ENCODE data around the gene PBLD. TPM values are rescaled to one million over a fixed set of nuclear protein-coding genes. Genes with fewer than 3 reads are reported as not detected.

Gene PBLD
- 5.0 TPM in 2 replicates for total RNA-seq
- long read RNA-seq, partial matches to known transcripts: 0 of 9 reads
- long read RNA-seq, other reads (novel, unspliced or antisense): 2 of 9 reads

DNA sequence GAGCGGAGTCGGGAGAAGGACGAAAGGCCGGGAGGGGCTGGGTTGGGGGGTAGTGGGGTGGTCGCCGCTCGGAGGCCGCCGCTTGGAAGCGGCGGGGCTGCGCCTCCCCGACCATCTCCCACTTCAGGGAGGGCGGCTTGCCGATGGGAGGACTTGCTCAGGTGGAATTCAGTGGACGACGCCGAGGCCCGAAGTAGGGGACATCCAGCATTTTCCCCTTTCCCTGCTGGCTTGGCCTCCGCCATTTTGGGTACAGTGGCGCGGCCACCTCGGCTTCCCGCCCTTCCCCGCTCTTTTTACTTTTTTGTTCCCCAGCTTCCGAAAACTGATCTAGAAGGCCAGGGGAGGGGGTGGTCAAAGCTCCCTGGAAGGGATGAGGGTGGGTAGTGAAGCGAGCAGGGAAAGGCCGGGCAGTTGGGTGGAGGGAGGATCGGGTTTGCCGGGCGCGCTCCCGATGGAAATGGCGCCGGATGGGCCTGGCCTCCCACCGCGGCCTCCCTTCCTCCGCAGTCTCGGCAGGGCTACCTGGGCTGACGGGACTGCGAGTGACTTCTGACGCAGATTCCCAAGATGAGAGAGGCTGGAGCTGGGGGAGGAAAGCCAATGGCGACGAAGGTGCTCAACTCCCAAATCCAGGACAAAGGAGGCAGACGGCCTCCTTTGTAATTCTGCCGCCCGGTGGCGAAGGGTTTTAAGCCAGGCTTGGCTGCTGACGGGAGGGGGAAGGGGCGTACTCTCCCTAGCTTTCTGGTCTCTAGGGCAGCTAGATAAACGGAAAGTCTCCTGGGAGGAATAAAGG is at the start of gene PBLD:
Gene PBLD (minus strand): TSS at position 670 of the 799 bp plus-strand sequence. CDS start 26,084 bp downstream, outside the sequence.
- peak; percentile 55 for TF ChIP-seq CTCF (conservative IDR thresholded peaks at IDR 0.05)
- Mint-ChIP-seq H3K36me3 (ENCODE audit: low read depth) (peaks cover 20% of the 10 kb centered on the region), H3K27me3 (ENCODE audit: low read depth) (peaks cover 8% of the 10 kb centered on the region), H3K9me3 (no peaks in the 10 kb centered on the region), H3K4me3 (peak within 1 kb of the TSS; percentile 100), H3K4me1 (peaks cover 58% of the 10 kb centered on the region), H3K27ac (ENCODE audit: unreplicated experiment) (peak within 1 kb of the TSS; percentile 100)
- peak; percentile 60 for DNase-seq (ENCODE audit: low read depth, low spot score)

- no peak overlapping the region for H3K4me3 Mint-ChIP-seq
- no peak for TF ChIP-seq CTCF (conservative IDR thresholded peaks at IDR 0.05)
- H3K9me3 Mint-ChIP-seq: peaks cover 3% of the 10 kb centered on the region
- H3K27ac Mint-ChIP-seq (ENCODE audit: unreplicated experiment): no peak overlapping the region
- H3K36me3 Mint-ChIP-seq (ENCODE audit: low read depth): peaks cover 41% of the 10 kb centered on the region
- DNase-seq (ENCODE audit: low read depth, low spot score): no peak
- no peaks in the 10 kb centered on the region for H3K27me3 Mint-ChIP-seq (ENCODE audit: low read depth)
- H3K4me1 Mint-ChIP-seq: no peaks in the 10 kb centered on the region
Measured at GRCh38 chr10:68371604-68372003, 38.9 kb upstream of the PBLD start.

- Mint-ChIP-seq H3K27me3 (ENCODE audit: low read depth) (no peaks in the 10 kb centered on the region), H3K9me3 (no peaks in the 10 kb centered on the region), H3K27ac (ENCODE audit: unreplicated experiment) (no peak overlapping the region), H3K4me1 (no peaks in the 10 kb centered on the region), H3K36me3 (ENCODE audit: low read depth) (peaks cover 25% of the 10 kb centered on the region), H3K4me3 (no peak overlapping the region)
- no peak for DNase-seq (ENCODE audit: low read depth, low spot score)
- no peak for TF ChIP-seq CTCF (conservative IDR thresholded peaks at IDR 0.05)
Measured at GRCh38 chr10:68367121-68367520, 34.4 kb upstream of the PBLD start.

DNA sequence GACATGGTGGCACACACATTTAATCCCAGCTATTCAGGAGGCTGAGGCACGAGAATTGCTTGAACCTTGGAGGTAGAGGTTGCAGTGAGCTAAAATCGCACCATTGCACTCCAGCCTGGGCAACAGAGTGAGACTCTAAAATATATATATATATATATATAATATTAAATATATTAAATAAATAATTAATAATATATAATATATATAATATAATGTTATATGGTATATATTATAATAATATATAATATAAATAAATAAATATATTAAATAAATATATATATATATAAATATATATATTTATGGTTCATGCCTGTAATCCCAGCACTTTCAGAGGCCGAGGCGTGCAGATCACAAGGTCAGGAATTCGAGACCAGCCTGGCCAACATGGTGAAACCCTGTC is 33.9 kb upstream of the PBLD start:
- H3K4me1 Mint-ChIP-seq: no peaks in the 10 kb centered on the region
- no peaks in the 10 kb centered on the region for H3K27me3 Mint-ChIP-seq (ENCODE audit: low read depth)
- H3K36me3 Mint-ChIP-seq (ENCODE audit: low read depth): peaks cover 20% of the 10 kb centered on the region

GRCh38 chr10:68365611-68366010 is 32.9 kb upstream of the PBLD start:
- H3K4me3 Mint-ChIP-seq: no peak overlapping the region
- H3K27ac Mint-ChIP-seq (ENCODE audit: unreplicated experiment): no peak overlapping the region
- no peaks in the 10 kb centered on the region for H3K27me3 Mint-ChIP-seq (ENCODE audit: low read depth)
- H3K4me1 Mint-ChIP-seq: no peaks in the 10 kb centered on the region
- no peak for DNase-seq (ENCODE audit: low read depth, low spot score)
- TF ChIP-seq CTCF (conservative IDR thresholded peaks at IDR 0.05): no peak
- H3K36me3 Mint-ChIP-seq (ENCODE audit: low read depth): peaks cover 14% of the 10 kb centered on the region
- no peaks in the 10 kb centered on the region for H3K9me3 Mint-ChIP-seq

More for the DNA sequence above, 33.9 kb upstream of the PBLD start:
- H3K27ac Mint-ChIP-seq (ENCODE audit: unreplicated experiment): no peak overlapping the region
- no peak for DNase-seq (ENCODE audit: low read depth, low spot score)
- H3K4me3 Mint-ChIP-seq: no peak overlapping the region
- no peaks in the 10 kb centered on the region for H3K9me3 Mint-ChIP-seq
- no peak for TF ChIP-seq CTCF (conservative IDR thresholded peaks at IDR 0.05)

Measured in neural crest cell (in vitro differentiated cells).